GM12892 (cell line): ENCODE results near the gene MYO1D.
"Not testable (repeated sequence)": the region's sequence is repeated elsewhere in the genome, so short reads cannot be mapped to it uniquely, and the experiment has no call there.

Experiments
- POLR2A ChIP-seq: IDR thresholded peaks from 2 replicates; pipeline ENCODE4 v1.6.1; 2011; ENCODE audit warnings: low read depth, low read length, control low read depth
- POLR2AphosphoS5 ChIP-seq: IDR thresholded peaks from 2 replicates; pipeline ENCODE4 v1.6.1; 2011; ENCODE audit warnings: low read depth, low read length, control low read depth

GRCh38 chr17:32641514-32641913 lies 235.4 kb downstream of the MYO1D start:
- TF ChIP-seq POLR2A, POLR2AphosphoS5: not testable (repeated sequence)
